BE2C (cell line): Measurements from ENCODE around the gene LRP6. TPM values are rescaled to one million over a fixed set of nuclear protein-coding genes. Genes with fewer than 3 reads are reported as not detected.
A peak's percentile ranks its signal among the peaks of the same experiment; 100 is the strongest.
"Not testable (repeated sequence)": the region's sequence is repeated elsewhere in the genome, so short reads cannot be mapped to it uniquely, and the experiment has no call there.

Source experiments
- DNase-seq: peaks from one replicate; pipeline ENCODE4 v3.0.0-alpha.2; 2020
- H3K27me3 ChIP-seq: fragments of 250-450 bp; sonication (Bioruptor Pico); 2 replicates; pipeline ENCODE4 v1.5.1; 2020; ENCODE audit warnings: mild to moderate bottlenecking
- H3K36me3 ChIP-seq: fragments of 250-450 bp; sonication (Bioruptor Pico); 2 replicates; pipeline ENCODE4 v1.5.1; 2020; ENCODE audit warnings: mild to moderate bottlenecking
- H3K4me1 ChIP-seq: fragments of 250-450 bp; sonication (Bioruptor Pico); 2 replicates; pipeline ENCODE4 v1.5.1; 2020
- H3K4me3 ChIP-seq: 2 replicates; pipeline ENCODE4 v1.5.1; 2011; ENCODE audit warnings: low read depth, low read length
- H3K9me3 ChIP-seq: fragments of 250-450 bp; sonication (Bioruptor Pico); 2 replicates; pipeline ENCODE4 v1.5.1; 2020
- CTCF ChIP-seq: IDR thresholded peaks from 2 replicates; pipeline ENCODE4 v1.5.1; 2012; ENCODE audit warnings: mild to moderate bottlenecking, low read depth, low read length
- polyA plus RNA-seq: library from polyadenylated mRNA; unstranded; fragments of >200 nt; gene quantifications from one replicate; pipeline ENCODE4 v1.2.1, GENCODE V29; 2012; ENCODE audit warnings: low read depth, missing spikeins; ENCODE audit not compliant: insufficient read length, insufficient read depth

The LRP6 gene
- polyA plus RNA-seq = 20.1 TPM

GRCh38 chr12:12266873-12267741 is at the start of gene LRP6:
Gene LRP6 (minus strand): TSS chr12:12267044. CDS start chr12:12266735, 309 bp downstream.
- H3K4me3 ChIP-seq = peak within 1 kb of the TSS; percentile 91
- TF ChIP-seq CTCF = no peak

GRCh38 chr12:12315838-12316237 is 49.0 kb upstream of the LRP6 start:
- TF ChIP-seq CTCF = no peak
- Histone ChIP-seq H3K4me3 (no peak overlapping the region), H3K9me3 (no peaks in the 10 kb centered on the region; the same call in 1 of the 2 replicates), H3K4me1 (no peaks in the 10 kb centered on the region), H3K27me3 (no peaks in the 10 kb centered on the region), H3K36me3 (no peaks in the 10 kb centered on the region)
- no peak for DNase-seq

More at GRCh38 chr12:12266873-12267741, at the start of gene LRP6:
- H3K4me1 ChIP-seq = peaks cover 3% of the 10 kb centered on the region
- H3K36me3 ChIP-seq = no peaks in the 10 kb centered on the region
- H3K27me3 ChIP-seq = no peaks in the 10 kb centered on the region
- peak; percentile 95 for DNase-seq
- no peaks in the 10 kb centered on the region for H3K9me3 ChIP-seq

GRCh38 chr12:12310695-12311094 is 43.9 kb upstream of the LRP6 start:
- not testable (repeated sequence) for H3K9me3 ChIP-seq, H3K27me3 ChIP-seq, DNase-seq, H3K36me3 ChIP-seq, H3K4me3 ChIP-seq, H3K4me1 ChIP-seq

GRCh38 chr12:12305568-12306300 is 38.9 kb upstream of the LRP6 start:
- no peaks in the 10 kb centered on the region for H3K27me3 ChIP-seq
- no peaks in the 10 kb centered on the region for H3K4me1 ChIP-seq
- no peak for TF ChIP-seq CTCF
- no peaks in the 10 kb centered on the region for H3K9me3 ChIP-seq
- no peaks in the 10 kb centered on the region for H3K36me3 ChIP-seq
- no peak overlapping the region for H3K4me3 ChIP-seq
- no peak for DNase-seq

- no peaks in the 10 kb centered on the region for H3K36me3 ChIP-seq
- H3K4me1 ChIP-seq = no peaks in the 10 kb centered on the region
- no peak for DNase-seq
- no peaks in the 10 kb centered on the region for H3K9me3 ChIP-seq
- H3K27me3 ChIP-seq = no peaks in the 10 kb centered on the region
- TF ChIP-seq CTCF = no peak
- H3K4me3 ChIP-seq = no peak overlapping the region
Observed at GRCh38 chr12:12302976-12303375, 36.1 kb upstream of the LRP6 start.

GRCh38 chr12:12301122-12301521 is 34.3 kb upstream of the LRP6 start:
- H3K9me3 ChIP-seq = no peaks in the 10 kb centered on the region
- no peaks in the 10 kb centered on the region for H3K27me3 ChIP-seq
- TF ChIP-seq CTCF = no peak
- DNase-seq = no peak
- no peak overlapping the region for H3K4me3 ChIP-seq
- H3K4me1 ChIP-seq = no peaks in the 10 kb centered on the region
- no peaks in the 10 kb centered on the region for H3K36me3 ChIP-seq
